H1 (cell line): ENCODE measurements around the gene RNF224. TPM values are rescaled to one million over a fixed set of nuclear protein-coding genes. Genes with fewer than 3 reads are reported as not detected.

Experiments used
- BACH1 ChIP-seq: IDR thresholded peaks from 2 replicates; pipeline ENCODE4 v1.6.1; 2012; ENCODE audit warnings: low read length, improper control_type of control experiment
- BRCA1 ChIP-seq: IDR thresholded peaks from 2 replicates; pipeline ENCODE4 v1.6.1; 2012; ENCODE audit warnings: low read depth, low read length, improper control_type of control experiment
- EZH2 ChIP-seq: fragments of 200-600 bp; sonication (generic); IDR thresholded peaks from 2 replicates; pipeline ENCODE4 v1.7.1; 2012; ENCODE audit warnings: low read depth, mild to moderate bottlenecking, moderate library complexity, low read length, inconsistent platforms; ENCODE audit not compliant: severe bottlenecking
- FOSL1 ChIP-seq: IDR thresholded peaks from 2 replicates; pipeline ENCODE4 v1.6.1; 2011; ENCODE audit warnings: mild to moderate bottlenecking, low read depth, low read length, moderate library complexity; ENCODE audit not compliant: insufficient read depth
- GABPA ChIP-seq: IDR thresholded peaks from 2 replicates; pipeline ENCODE4 v1.6.1; 2011; ENCODE audit warnings: mild to moderate bottlenecking, low read length, moderate library complexity, borderline replicate concordance; ENCODE audit not compliant: insufficient read depth
- HDAC2 ChIP-seq, 2 experiments: fragments of 300-600 bp in 1 of 2; sonication (generic) in 1 of 2; IDR thresholded peaks; 2 replicates each; pipeline ENCODE4 v1.6.1; 2011 to 2012; ENCODE audit warnings: low read depth in 2 of 2, low read length in 2 of 2, mild to moderate bottlenecking in 2 of 2, moderate library complexity in 2 of 2, borderline replicate concordance in 1 of 2, inconsistent platforms in 1 of 2
- KDM1A ChIP-seq: fragments of 200-600, 300-600 bp; sonication (generic); IDR thresholded peaks from 2 replicates; pipeline ENCODE4 v1.7.1; 2016; ENCODE audit warnings: mild to moderate bottlenecking, low read length, borderline replicate concordance
- KDM5A ChIP-seq: fragments of 200-600 bp; IDR thresholded peaks from 2 replicates; pipeline ENCODE4 v1.7.1; 2012; ENCODE audit warnings: mild to moderate bottlenecking, low read length, inconsistent platforms, mixed read lengths
- PHF8 ChIP-seq: fragments of 200-600 bp; sonication (generic); conservative IDR thresholded peaks from 2 replicates; pipeline ENCODE4 v1.7.1; 2012; ENCODE audit warnings: low read depth, mild to moderate bottlenecking, inconsistent platforms, low read length, moderate library complexity
- POLR2A ChIP-seq, 2 experiments: IDR thresholded peaks; 1 replicate in 1 of 2; 2 replicates in 1 of 2; pipeline ENCODE4 v1.6.1; 2011; ENCODE audit warnings: low read depth in 2 of 2, low read length in 2 of 2, mild to moderate bottlenecking in 2 of 2; ENCODE audit errors: control extremely low read depth in 1 of 2
- RBBP5 ChIP-seq: IDR thresholded peaks from 2 replicates; pipeline ENCODE4 v1.7.1; 2012; ENCODE audit warnings: low read depth, mild to moderate bottlenecking, inconsistent platforms, low read length, moderate library complexity, borderline replicate concordance
- RFX5 ChIP-seq: IDR thresholded peaks from 2 replicates; pipeline ENCODE4 v1.6.1; 2011; ENCODE audit warnings: low read depth, low read length, improper control_type of control experiment, borderline replicate concordance
- RNF2 ChIP-seq: fragments of 200-900, 300-1000 bp; sonication (generic); IDR thresholded peaks from 2 replicates; pipeline ENCODE4 v1.7.1; 2016; ENCODE audit warnings: borderline replicate concordance, low read depth, mild to moderate bottlenecking, antibody characterized with exemption, low read length; ENCODE audit not compliant: poor library complexity, severe bottlenecking; ENCODE audit errors: missing control alignments
- RXRA ChIP-seq: IDR thresholded peaks from 2 replicates; pipeline ENCODE4 v1.6.1; 2011; ENCODE audit warnings: low read depth, mild to moderate bottlenecking, low read length, moderate library complexity; ENCODE audit not compliant: insufficient read depth
- TAF7 ChIP-seq: optimal IDR thresholded peaks from 2 replicates; pipeline ENCODE3; 2011; ENCODE audit warnings: low read depth, mild to moderate bottlenecking, inconsistent platforms, low read length, moderate library complexity, borderline replicate concordance
- TCF12 ChIP-seq: IDR thresholded peaks from 2 replicates; pipeline ENCODE4 v1.6.1; 2011; ENCODE audit warnings: low read depth, mild to moderate bottlenecking, low read length
- TEAD4 ChIP-seq: IDR thresholded peaks from 2 replicates; pipeline ENCODE4 v1.6.1; 2012; ENCODE audit warnings: low read depth, low read length, inconsistent platforms, mixed read lengths
- YY1 ChIP-seq: IDR thresholded peaks from 2 replicates; pipeline ENCODE4 v1.6.1; 2011; ENCODE audit warnings: low read depth, mild to moderate bottlenecking, low read length
- ZNF274 ChIP-seq: IDR thresholded peaks from 2 replicates; pipeline ENCODE4 v1.7.0; 2012; ENCODE audit warnings: low read length, borderline replicate concordance; ENCODE audit errors: extremely low read depth
- polyA plus RNA-seq, 7 experiments: library from polyadenylated mRNA; depleted of rRNA in 3 of 7; stranded (reverse) in 5 of 7; unstranded in 2 of 7; fragments of >200 nt in 5 of 7; fragments of 200-250 nt in 2 of 7; gene quantifications; 1 replicate in 5 of 7; 2 replicates in 1 of 7; 4 replicates in 1 of 7; pipeline versions ENCODE4 v1.2.1 to v1.2.3, GENCODE V29; 2011 to 2013; ENCODE audit warnings: missing spikeins in 2 of 7, mixed read lengths in 2 of 7
- total RNA-seq: library from RNA; stranded (reverse); fragmentation: NEBNext Ultra II Directional; extraction: Animal tissue kit (Norgen Biotek cat#: 25700); gene quantifications from 2 replicates; pipeline ENCODE4 v1.2.1, GENCODE V29; 2021
- TF ChIP-seq, protein P1 (sequence below): IDR thresholded peaks from 2 replicates; pipeline ENCODE4 v1.6.1; 2012; ENCODE audit warnings: inconsistent platforms

The RNF224 gene
- total and polyA plus RNA-seq, 2 of the 8 experiments (the other 6 are each of a cell fraction or from before 2014, with no cell fraction given): 0.24 TPM; not detected in 1

GRCh38 chr9:137240841-137241489 lies 13.7 kb downstream of the RNF224 start, which contains the start of gene TUBB4B (continued):
- TF ChIP-seq, protein P1, sequence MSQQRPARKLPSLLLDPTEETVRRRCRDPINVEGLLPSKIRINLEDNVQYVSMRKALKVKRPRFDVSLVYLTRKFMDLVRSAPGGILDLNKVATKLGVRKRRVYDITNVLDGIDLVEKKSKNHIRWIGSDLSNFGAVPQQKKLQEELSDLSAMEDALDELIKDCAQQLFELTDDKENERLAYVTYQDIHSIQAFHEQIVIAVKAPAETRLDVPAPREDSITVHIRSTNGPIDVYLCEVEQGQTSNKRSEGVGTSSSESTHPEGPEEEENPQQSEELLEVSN: no peak; the same call in 1 of the 2 replicates
- no peak for TF ChIP-seq KDM5A
- no peak for TF ChIP-seq RNF2
- TF ChIP-seq TCF12: no peak
- no peak; the same call in 1 of the 2 replicates for TF ChIP-seq RBBP5
- no peak for TF ChIP-seq BACH1
- no peak for TF ChIP-seq ZNF274
- TF ChIP-seq POLR2A (IDR thresholded peaks at IDR 0.05; ENCODE audit: control extremely low read depth in 1 of 2, low read depth in 2 of 2, low read length in 2 of 2): peak in 1 of 2 experiments; percentile 99; a peak in 2 of 3 replicates
- no peak for TF ChIP-seq RXRA
- no peak for TF ChIP-seq RFX5
- peak; percentile 21; the same call in 1 of the 2 replicates for TF ChIP-seq GABPA
- peak; percentile 96 for TF ChIP-seq TAF7
- TF ChIP-seq BRCA1: no peak
- TF ChIP-seq KDM1A: no peak
- peak; percentile 87 for TF ChIP-seq YY1
- TF ChIP-seq HDAC2 (IDR thresholded peaks at IDR 0.05; ENCODE audit: borderline replicate concordance in 1 of 2, low read depth in 2 of 2, low read length in 2 of 2): no peak
- TF ChIP-seq FOSL1: peak; percentile 74; the same call in 1 of the 2 replicates
- TF ChIP-seq TEAD4: 0 out of 2 replicates have a peak, but pooled peaks have one; percentile 20
- TF ChIP-seq PHF8: peak; percentile 85
- TF ChIP-seq EZH2: no peak
